HG03064 (cell line): Measurements from ENCODE around the gene GRIK3.
"Not testable (repeated sequence)": the region's sequence is repeated elsewhere in the genome, so short reads cannot be mapped to it uniquely, and the experiment has no call there.

Experiments
- ATAC-seq: cut with Tn5 transposase; IDR thresholded peaks from one replicate; pipeline ENCODE4 v1.9.1; 2021; ENCODE audit warnings: low read depth; ENCODE audit not compliant: unreplicated experiment

GRIK3 gene

DNA sequence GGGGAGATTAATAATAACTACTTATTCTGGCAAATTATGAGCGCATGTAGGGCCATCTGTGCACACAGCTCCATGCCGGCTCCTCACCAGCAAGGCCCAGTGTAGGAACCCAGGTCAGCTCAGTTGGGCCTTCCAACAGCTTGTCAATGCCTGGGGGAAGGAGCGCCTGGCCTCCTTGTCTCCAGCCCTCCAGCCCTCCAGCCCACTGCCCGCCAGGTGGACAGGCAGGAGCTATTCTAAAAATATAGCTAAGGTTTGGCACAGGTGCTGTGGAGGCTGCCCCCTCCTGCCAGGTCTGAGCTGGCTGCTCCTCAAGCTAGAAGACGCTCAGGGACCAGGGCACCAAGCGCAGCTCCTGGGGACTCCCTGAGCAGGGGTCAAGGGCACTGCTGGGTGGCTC lies 85.7 kb downstream of the GRIK3 start:
- no peak for ATAC-seq

DNA sequence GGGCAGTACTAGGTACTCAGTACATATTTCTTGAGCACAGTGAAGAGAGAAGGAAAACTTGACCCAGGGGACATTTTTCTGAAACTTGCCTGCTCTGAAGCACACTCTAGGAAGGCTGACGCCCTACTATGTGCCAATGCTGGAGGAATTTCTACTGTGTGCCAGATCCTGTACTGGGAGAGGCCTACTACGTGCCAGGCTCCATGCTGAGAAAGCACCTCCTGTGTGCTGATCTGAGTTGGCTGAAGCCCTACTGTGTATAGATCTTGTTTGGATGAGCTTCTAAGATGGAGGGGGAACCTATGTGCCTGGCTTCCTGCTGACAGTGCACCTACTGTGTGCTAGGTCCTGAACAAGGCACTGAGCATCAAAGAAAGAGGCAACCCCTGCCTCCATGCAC lies 86.2 kb downstream of the GRIK3 start:
- no peak for ATAC-seq

DNA sequence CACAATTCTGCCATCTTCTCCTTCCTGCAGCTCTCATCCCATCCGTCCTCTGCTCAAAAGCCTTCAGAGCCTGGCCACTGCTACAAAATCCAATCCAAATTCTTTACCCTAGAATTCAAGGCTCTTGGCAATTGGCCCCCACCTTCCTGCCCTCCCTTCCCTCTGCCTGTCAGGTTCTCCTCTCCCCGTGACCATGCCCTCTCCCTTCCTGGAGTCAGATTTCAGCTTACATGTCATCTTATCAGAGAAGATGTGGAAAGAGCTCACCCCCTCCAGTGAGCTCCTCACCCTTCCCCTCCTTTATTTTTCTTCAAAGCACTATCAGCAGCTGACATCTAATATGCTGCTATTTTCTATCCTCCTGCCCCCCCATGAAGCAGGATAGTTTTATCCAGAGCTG lies 86.9 kb downstream of the GRIK3 start:
- ATAC-seq, result no peak

DNA sequence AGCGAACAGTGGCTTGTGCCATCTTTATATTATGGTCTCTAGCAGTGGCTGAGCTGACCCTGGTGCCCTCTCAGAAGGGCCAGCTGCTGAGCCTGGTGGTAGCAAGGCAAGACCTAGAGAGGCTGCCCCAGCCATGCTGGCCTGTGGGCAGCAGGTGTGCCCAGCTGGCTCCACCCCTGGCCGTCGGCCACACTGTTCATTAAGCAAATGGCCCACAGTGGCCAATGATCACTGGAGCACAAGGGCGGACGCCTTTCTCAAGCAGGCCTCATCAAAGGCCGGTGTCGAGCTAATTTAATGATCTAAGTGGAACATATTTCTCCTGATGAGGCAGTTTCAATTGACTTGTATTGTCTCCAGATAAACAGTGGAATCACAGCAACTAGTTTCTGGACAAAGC lies 89.4 kb downstream of the GRIK3 start:
- ATAC-seq, result no peak

DNA sequence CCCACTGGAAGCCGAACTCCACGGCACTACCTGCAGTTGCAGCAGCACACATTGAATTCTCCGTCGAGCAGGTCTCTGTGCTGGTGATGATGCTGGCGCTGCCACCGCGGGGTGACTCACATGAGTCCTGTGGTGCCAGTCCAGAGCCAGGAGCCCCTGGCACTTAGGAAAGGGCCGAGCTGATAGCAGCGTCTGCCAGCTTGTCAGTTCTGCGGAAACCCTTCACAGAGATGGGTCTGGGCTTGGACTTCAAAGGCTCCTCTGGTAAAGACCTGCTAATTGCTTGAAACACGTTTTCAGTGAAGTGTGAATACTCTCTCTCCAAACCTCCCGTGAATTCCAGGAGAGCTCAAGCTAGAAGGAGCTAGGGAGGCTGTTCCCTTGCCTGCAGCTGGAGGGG lies 92.2 kb downstream of the GRIK3 start:
- ATAC-seq, result no peak

DNA sequence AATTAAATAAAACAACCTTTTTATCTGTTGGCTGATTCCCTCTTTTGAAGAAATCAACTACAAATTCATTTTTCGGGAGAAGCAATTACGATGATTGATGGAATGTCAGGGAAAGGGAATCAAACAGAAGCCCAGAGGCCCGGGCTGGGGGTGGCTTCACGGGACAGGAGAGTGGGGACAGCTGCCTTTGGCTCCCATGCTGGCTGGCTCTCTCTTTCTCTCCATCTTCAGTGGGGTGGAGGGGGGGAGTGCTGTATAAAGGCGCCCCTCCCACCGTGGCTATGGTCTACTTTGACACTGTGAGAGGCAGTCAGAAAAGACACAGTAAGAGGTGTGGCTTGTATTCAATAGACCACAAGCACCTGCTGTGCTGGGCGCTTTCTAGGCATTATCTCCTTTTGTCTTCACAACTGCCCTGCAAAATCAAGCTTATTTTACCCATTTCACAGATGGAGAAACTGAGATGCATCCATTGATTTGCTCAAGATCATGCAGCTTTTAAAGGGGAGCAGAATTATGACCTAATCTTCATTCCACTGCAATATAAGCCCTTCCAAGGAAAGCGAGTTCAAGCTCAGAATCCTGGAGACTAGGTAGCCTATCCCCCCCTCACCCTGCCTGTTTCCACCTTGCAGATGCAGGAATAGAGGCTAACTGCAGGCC lies 92.9 kb downstream of the GRIK3 start:
- no peak for ATAC-seq

DNA sequence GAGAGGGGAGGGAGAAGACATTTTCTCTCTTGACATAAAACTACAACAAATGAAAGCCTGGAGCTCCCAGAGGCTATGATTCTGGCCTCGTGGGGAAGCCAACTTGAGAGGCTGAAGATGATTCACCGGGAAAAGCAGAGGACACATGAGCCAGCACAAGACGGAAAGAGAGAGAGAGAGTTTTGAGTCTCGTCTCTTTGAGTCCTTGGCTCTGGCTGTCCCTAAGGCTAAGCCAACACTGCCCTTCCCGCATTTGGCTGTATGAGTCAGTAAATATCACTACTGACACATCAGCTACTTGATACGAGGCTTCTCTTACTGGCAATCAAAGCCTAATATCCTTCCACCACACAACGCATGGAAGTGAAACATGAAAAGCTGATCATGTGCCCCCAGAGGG lies 95.5 kb downstream of the GRIK3 start:
- no peak for ATAC-seq

DNA sequence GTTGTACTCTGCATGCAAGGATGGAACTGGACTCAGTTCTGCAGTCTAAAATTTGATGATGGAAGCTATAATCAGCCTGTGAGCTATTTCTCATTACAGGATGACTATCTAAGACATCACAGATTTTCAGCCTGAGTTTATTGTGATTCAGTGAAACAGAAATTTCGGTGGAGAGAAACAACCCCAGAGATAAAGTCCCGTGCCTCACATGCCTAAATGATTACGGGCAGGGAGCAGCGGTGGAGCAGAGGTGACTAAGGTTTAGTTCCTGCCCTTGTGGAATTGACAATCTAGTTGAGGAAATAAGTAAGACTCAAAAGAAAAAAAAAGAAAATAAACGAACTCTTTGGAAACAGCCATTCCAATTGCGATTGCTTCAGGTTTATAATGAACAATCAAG lies 96.9 kb downstream of the GRIK3 start:
- no peak for ATAC-seq

DNA sequence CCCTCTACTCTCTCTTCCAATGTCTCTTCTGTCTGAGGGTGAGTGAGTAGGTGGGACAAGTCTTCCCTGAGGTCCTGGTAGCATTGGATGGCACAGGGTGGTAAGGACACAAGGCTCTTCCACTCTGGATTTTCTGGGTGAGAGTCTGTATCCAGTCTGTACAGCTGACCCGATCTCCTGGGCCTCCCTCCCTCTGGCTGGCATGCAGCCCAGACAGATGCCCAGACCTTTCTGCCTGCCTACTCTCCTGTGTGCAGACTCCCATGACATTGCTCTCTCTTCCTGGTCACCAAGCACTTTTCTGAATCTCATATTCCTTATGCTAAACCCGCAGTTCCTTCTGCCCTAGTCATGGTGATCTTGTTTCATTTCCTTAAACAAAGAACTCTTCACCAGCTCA lies 100.3 kb downstream of the GRIK3 start:
- ATAC-seq, result no peak

DNA sequence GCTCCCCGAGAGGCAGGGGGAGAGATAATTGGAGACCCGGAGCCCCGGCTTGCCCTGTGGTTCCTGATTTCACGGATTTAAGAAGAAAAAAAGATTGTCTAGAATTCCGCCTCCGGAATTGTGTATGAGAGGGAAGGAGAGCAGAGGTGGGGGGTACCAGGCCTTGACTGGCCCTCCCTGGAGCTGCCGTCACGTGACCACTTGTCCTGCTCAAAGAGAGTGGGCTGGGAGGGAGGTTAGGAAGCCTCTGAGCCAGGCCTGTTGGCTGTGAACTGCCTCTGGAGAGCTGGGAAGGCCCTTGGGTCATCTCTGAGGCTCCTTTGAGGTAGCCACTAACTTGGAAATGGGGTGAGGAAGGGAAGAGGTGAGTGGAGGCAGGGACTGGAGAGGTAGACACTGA lies 106.5 kb downstream of the GRIK3 start:
- no peak for ATAC-seq

DNA sequence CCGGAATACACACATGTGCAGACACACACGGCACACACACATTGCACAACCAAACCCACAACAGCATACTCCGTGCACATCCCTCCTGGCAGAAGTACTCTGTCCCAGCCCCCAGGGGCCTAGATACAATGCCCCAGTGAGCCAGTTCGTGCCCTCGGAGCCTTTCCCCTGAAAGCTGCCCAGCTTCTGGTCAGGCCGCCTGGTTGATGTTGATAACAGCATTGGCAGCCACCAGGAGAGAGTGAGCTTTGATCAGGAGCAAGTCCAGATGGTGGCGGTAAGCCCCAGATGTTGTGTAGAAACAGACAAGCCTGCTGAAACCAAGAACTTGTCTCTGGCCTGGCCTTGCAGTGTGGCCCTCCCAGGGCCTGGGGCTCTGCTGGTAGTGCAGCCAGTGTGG lies 109.1 kb downstream of the GRIK3 start:
- no peak for ATAC-seq

DNA sequence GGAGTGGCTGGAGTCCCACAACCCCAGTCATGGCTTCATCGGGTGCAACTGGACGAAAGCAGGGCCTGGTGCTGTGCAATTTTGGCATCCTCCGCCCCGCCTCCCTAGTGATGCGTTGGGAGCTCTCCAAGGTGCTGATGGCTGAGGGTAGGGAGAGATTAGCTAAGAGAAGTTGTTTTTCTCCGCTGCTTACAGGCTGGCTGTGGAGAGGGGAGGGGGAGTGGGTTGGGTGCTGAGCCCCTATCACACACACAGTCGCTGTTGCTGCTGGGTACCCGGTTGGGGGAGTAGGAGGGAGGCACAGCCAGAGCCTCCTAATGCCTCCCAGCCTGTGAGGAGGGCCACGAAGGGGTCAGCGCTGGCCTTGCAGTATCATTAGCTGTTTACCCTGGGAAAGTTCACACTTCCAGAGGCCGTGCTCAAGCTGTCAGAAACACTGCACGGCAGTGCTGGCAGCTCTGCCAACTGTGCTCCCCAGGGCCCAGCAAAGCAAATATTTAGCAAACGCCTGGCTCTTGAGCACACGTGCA lies 110.0 kb downstream of the GRIK3 start:
- no peak for ATAC-seq

DNA sequence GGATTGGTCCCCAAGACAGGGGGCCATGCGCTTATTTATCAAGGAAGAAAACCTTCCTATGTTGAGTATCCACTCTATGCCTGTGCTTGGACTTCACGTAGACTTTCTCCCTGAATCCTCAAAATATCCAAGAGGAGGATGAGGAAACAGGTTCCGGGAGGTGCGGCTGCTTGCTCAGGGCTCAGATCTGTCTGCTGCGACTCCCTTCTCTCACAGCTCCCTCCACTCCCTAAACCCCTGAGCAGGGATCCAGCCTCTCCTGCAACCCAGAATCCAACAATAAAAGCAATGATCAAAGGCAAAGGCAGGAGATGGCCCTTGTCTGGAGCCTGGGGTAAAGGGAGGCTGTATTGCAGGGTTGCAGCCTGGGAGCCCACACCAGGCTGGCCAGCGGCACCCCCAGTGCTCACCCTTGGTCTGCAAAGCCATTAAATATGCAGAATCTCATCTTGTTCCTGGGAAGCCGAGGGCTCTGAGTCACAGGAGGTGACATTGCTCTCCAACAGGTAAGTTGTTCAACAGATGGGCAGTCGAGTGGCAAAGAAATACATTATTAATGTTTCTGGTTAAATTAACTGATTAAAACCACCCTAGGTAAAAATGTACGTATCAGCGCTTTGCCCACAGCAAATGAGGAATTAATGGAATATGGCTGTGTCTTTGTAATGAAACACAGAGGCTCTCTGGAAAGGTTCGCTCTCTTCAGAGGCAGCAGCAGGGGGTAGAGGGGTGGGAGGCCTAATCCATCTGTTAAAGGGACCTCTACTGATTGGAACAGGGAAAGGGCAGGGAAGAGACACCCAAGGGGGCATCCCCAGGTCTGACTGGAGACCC lies 111.5 kb downstream of the GRIK3 start:
- no peak for ATAC-seq

DNA sequence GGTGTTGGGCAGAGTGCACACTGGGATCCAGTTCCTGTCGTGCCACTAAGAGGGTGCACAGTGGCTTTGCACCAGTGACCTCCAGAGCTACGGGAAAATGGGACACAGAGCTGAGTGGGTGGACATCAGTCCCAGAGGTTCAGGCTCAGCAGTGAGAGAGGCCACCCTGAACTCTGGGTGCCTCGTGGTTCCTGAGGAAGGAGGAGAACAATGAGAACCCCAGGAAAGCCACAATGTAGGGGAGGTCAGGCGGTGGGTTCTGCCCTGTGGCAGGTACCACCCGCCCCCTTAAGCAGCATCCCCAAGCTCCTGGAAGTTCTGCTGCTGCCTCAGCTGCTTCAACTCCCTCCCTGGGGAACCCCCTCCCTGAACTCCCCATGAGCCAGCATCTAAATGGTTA lies 112.2 kb downstream of the GRIK3 start:
- no peak for ATAC-seq

DNA sequence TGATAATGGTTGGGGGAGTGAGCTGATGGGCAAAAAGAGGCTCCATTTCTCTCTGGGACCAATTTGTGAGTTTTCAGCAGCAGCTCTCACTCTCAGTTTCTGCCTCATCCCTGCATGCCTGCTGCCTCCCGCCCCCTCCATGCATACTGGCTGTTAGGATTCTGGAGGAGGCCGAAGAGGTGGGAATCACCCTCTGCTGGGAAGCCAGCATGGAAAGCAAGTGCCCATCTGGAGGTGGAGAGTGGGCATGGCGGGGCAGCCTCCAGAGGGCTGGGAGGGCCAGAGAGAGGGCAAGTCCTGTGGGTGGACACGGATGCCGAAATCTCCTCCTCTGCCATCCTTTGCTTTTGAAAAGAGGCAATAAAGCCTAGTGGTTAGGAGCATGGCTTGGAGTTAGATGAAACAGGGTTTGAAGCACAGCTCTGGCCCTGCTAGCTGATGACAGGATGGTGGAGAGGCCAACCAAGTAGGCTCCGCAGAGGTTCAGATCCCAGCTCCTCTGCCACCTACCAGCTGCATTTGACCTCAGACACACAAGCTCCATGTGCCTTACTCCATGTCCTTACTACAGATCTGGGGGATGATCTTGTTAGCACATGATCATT lies 113.4 kb downstream of the GRIK3 start:
- no peak for ATAC-seq

DNA sequence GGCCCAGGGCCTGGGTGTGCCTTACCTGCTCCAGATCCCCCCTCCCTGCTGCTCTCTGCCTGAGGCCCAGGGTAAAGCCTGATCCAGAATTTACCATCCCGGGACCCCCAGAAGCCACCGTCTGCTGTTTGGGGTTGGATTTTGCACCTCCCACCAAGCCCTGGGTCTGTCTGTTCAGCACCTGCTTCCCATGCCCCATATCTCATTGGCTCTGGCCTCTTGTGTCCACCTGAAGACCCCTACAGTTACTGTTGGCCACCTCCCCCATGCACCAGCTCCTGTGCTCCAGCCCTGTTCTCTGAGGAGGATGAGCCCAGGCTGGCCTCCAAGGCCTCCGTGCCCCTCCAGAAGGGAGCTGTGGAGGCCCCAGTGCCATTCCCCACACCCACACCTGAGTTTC lies 113.9 kb downstream of the GRIK3 start:
- no peak for ATAC-seq

DNA sequence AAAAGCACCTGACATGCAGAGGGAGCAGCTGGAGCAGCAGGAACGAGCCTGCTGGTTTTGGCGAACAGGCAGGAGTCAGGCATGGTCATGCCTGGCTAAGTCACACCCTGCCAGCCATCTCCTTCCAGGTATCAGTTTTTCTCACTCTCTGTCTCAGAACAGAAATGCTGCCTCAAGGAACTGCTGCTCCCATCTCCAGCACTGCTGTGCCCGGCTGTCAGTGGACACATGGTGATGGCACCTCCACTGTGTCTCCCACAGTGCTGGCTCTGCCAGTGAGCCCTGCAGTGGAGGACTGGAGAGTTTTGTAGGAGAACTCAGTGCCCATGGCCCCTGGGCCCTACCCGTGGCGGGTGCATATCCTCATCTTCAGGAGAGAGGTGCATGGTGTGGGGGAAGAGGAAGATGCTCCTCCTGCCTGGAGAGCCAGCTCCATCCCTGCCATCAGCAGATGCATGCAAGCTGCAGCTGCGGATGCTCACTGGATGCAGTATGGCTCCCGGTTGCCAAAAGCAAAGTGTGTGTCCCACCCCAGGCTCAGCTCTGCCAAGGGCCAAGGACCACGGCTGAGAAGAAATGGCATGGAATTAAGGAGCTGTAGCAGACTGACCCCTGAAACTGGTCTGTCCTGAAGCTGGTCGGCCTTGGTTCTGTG lies 114.7 kb downstream of the GRIK3 start:
- ATAC-seq, result no peak

DNA sequence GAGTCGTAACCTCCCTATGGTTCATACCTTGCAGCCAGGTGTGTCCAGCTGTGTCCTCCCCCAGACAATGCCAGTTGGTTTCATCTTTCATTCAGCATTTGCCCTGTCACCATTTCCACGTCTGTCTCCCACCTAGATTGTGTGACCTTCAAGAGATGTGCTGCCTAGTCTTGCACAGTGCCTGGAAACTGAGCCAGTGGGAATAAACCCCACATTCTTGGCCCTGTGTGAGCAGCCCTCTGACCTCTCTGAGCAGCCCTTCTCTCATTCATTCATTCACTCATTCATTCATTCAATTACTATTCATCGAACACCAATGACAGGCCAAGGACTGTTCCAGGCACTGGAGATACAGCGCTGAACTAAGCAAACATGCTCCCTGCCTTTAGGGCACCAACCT lies 115.7 kb downstream of the GRIK3 start:
- ATAC-seq, result no peak

DNA sequence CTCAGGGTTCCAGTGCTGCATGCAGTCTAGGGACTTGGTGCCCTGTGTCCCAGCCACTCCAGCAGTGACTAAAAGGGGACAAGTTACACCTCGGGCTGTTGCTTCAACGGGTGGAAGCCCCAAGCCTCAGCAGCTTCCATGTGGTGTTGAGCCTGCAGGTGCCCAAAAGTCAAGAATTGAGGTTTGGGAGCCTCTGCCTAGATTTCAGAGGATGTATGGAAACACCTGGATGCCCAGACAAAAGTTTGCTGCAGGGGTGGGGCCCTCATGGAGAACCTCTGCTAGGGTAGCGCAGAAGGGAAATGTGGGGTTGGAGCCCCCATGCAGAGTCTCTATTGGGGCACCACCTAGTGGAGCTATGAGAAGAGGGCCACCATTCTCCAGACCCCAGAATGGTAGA lies 117.8 kb downstream of the GRIK3 start:
- ATAC-seq, result not testable (repeated sequence)

DNA sequence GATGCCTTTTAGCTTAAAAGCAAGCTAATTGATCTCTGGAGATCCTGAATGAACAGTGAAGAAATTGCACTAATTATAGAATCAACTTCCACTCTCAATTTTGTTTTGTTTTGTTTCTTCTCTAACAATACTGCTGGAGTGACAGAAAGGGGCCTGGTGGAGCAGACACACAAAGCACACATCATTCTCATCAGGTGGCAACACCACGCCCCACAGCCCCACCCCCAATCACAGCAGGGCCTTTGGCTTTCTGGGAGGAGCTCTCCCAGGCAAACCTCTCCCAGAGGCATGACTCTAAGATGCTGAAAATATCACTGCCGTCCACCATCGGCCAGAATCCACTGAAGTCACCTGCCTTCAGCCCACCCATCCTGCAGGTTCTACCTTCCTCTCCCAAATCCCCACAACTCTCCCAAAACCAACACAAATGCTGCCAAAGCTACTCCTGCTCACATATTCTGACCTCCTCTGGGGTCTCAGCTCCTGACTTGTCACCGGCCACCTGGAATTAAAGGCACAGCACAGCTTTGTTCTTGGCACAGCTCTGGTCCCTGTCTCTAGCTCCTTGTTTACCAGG lies 120.7 kb downstream of the GRIK3 start:
- ATAC-seq, result no peak

DNA sequence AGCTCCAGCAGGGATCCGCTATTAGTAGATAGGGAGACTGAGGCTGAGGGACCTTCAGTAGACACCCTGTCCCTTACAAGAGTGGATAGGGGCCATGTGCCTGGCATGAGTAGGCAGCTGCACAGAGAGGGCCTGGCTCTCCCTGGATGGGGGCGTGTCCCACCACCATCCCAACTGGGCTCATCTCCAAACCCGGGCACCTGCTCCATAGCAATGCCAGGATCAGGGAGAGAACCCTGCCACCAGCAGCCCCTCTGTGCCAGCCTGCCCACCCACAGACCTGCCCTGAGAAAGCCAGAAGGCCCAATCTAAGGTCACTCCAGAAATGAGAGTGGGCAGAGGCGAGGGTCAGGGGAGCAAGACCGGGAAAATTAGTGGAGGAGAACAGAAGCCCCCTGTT lies 121.3 kb downstream of the GRIK3 start:
- no peak for ATAC-seq
